ENCODE measurements around the gene APOH.

The APOH gene

DNA sequence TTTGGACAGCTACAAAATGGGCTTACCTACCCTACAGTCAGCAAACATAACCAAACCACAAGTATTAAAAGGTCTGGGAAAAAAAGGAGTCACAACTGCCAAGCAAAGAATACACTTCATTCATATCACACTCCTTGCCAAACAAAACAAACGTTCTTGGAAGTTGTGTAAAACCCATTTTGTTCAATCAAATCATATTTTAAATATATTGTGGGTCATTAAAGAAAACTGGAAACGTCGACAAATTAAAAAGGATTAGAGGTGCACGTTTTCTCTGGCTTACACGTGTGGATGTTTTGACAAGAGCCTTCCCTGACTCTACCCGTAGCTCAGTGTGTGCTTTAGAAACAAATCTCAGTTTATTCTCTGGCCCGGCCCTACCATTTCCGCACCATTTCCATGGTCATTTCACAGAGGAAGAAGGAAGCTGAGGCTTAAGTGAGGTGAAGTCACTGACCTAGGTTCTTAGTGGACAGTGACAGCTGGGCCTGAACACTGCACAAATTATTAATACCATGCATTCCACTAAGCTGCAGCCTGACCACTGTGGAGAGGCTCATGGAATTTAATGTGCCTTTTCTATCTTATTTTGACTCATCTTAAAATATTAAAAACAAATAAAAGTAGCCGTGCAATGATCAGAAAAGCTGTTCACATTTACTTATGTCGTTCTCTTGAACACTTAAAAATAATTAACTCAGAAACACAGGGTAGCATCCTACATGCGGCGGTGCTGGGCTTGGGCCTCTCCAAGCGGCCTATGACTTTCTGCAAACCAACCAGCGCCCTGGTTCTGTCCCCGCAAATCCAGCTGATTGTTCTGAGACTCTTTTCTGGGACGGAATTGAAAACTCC is 38.2 kb downstream of the APOH start:
- no peak for DNase-seq

DNA sequence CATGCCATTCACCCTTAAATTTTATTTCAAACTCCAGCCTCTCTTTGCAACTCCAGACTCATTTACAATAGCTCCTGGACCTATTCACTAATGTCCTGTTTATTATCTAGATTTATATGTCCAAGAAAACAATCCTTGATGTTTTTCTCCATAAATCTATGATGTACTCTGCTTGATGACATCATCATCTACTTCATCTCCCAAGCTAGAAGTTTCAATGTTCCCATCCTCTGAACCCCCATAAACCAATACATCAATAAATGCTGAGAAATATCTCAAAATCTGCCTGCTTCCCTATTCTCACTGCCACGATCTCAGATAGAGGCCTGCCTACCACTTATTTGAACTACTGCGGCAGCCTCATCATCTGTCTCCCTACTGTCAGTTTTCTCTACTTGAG is 41.5 kb downstream of the APOH start:
- DNase-seq = no peak

DNA sequence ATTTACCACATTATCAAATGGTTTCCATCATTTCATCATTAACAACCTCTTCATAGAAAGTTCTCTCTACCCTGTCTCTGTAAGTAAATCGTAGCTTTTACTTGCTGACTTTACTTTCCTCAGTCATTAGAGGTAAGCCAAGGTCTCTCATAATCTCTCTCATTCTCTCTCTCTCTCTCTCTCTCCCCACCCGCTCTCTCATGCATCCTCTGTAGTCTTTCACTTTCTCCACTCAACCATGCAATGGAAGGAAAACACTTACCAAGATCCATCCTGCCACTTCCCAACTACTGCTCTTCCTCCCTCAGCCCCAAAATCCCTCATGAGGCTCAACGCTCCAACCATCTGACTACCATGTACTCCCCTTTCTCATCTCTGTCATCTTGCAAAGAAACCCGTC is 43.4 kb downstream of the APOH start:
- DNase-seq = no peak

GRCh38 chr17:66184392-66184791 is 44.8 kb downstream of the APOH start:
- DNase-seq = no peak

GRCh38 chr17:66183529-66183928 is 45.7 kb downstream of the APOH start:
- DNase-seq = no peak

DNA sequence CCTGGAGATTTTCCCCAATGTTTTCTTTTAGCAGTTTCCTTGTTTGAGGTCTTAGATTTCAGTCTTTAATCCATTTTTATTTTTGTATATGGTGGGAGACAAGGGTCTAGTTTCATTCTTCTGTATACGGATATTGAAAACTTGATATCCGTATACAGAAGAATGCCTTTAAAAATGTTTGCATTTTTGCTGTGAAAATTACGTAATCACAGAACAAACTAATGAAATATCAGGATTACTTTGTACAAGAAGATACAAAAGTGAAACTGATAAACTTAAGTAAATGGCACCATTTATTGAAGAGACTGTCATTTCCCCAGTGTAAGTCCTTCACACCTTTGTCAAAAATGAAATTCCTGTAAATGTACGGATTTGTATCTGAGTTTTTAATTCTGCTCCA is 50.6 kb downstream of the APOH start:
- DNase-seq = no peak

DNA sequence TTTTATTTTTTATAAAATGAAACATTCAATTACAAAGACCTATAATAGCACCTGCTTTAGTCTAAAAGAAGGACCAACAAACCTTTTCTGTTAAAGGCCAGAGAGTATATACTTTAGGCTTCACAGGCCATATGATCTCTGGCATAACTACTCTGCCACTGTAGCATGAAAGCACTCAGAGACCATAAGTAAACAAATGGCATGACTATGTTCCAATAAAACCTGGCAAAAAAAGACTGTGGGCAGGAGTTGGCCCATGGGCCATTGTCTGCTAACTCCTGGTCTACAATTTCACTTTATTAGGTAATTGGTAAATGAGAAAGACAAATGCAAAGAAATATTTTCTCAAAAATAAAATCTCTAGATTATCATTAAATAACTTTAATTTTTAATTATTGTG is 52.2 kb downstream of the APOH start:
- no peak for DNase-seq

DNA sequence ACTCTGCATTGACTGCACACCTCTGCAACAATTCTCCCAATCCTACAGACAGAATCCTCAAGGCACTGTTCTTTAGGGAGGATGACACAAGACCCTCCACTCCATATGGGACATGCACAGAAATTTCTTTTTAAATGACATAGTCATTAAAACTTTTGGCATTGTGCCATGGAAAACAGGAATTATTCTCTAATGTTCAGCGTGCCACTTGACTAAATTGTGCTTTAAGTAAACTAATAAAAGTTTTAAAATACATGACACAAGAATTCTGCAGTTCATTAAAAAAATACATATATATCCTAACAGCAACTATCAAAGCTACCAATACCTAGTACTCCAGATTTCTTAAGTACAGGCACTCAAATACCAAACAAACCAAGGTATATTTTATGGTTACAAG is 53.3 kb downstream of the APOH start:
- no peak for DNase-seq

- DNase-seq = no peak
These were observed 56.5 kb downstream of the APOH start for GRCh38 chr17:66172691-66173223.

- DNase-seq = no peak
These were observed 57.1 kb downstream of the APOH start for GRCh38 chr17:66172144-66172543.

GRCh38 chr17:66171692-66172091 is 57.5 kb downstream of the APOH start:
- no peak for DNase-seq

GRCh38 chr17:66171172-66171571 is 58.0 kb downstream of the APOH start:
- no peak for DNase-seq

GRCh38 chr17:66169839-66170238 is 59.4 kb downstream of the APOH start:
- no peak for DNase-seq

GRCh38 chr17:66167189-66167815 is 61.9 kb downstream of the APOH start:
- DNase-seq = no peak

DNA sequence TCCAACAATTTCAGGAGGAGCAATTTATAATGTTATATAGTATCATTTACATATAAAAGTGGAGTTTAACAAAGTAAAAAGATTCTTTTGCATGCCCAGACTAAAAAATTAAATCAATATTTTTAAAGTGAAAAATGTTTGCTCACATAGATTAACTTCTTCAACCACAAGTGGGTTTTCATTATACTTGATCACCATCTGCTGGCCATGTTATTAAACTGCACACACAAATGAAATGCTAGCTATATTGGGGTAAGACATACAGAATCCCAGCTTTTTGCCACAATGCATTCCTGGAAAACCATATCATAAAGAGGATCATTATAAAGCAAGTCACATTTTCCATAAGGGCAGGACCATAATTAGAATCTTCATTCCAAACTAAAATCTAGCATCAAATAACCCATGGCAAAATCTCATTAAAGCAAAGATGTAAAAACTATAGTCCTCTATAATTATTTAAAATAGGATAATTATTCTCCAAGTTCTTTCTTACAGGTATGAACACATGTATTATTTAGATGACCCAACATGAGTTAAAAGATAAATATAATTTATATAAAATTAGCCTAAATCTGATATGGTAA is 63.6 kb downstream of the APOH start:
- no peak for DNase-seq
